ENCODE results near the gene FOXJ1.

Gene FOXJ1

GRCh38 chr17:76160896-76161528, 20.0 kb upstream of the FOXJ1 start:
- DNase-seq = no peak

GRCh38 chr17:76159157-76159556, 18.1 kb upstream of the FOXJ1 start:
- DNase-seq = no peak

DNA sequence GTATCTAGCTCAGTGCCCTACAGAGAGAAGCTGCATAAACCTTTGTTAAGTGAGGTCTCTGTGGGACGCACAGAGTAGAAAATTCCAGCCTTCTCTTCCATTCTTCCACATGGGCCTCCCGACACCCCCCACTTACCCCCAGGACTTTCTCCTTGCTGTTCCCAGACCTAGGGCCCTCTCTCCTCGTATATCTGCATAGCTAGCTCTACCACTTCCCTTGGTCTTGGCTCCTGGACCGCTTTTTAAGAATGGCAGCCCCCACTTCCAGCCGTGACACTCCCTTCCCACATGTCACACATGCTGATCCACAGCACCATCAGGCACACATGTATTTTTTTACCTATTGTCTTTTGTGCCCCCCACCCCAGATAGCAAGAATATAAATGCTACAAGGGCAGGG, 16.7 kb upstream of the FOXJ1 start:
- no peak for DNase-seq

DNA sequence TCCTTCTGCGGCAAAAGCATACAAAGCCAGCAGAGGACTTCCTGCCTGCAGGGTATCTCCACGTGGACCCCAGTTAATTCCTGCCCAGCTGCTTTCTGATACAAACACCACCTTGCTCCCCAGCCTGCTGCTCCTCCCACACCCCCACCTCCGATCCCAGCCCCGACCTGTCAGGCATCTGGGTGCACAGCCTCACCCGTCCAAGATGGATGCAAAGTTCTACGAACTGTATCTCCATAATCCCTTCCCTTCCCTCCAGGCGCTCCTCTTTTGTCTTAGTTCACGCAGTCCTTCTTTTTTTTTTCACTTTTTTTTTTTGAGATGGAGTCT, 15.6 kb upstream of the FOXJ1 start:
- peak in 1 of 2 experiments; percentile 31 for DNase-seq

DNA sequence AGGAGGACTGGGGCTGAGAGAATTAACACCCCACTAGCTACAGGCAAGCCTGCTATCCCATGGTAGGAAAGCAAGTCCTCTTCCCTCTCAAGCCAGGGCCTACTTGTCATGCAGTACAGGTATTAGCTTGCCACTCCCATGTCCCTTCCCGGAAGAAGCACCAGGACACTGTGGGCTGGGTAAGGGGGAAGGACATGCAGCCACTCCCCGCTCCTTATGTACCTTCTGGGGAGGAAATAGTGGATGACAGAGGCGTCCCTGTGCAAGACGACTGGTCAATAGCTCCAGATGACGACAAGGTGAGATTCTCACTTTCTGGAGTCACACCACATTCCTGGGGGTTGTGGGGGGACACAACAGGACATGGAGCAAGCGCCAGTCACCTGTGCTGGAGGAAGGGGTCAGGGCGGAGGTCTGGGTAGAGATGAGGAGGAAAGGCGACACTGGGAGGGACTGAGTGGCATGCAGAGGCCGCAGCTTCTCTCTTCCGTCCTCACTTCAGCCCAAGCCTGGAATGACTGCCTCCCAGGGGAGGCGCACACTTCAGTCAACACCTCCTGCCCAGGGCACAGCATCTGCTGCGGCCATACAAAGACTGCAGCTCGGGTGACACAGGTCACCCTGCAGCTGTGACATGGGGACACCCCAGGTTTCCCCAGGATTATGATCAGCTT, 15.1 kb upstream of the FOXJ1 start:
- DNase-seq = peak in 1 of 2 experiments; percentile 80

GRCh38 chr17:76154936-76155845, 14.1 kb upstream of the FOXJ1 start:
- no peak for DNase-seq

- peak; percentile 88 to 97 for DNase-seq
Observed at GRCh38 chr17:76154292-76154691, 13.2 kb upstream of the FOXJ1 start.

GRCh38 chr17:76153640-76154039, 12.6 kb upstream of the FOXJ1 start:
- DNase-seq = peak in 1 of 2 experiments; percentile 24

DNA sequence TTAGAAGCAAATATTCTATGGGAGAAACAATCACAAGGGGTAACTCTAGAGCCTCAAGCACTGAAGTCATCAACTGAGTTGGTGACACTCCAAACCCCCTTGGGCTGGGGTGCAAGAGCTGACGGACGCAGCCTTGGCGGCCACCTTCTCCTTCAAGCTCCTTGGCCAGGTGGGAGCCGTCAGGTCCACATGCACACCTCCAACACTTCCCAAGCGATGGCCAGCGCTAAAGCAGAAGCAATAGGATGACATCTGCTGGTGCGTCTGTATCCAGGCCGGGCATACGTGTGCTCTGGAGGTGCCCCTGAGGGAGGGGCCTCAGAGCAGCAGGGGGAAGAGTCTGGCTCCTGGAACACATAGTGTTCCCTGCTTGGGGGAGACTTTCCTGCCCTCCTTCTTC, 12.2 kb upstream of the FOXJ1 start:
- no peak for DNase-seq

- DNase-seq = no peak
Observed at GRCh38 chr17:76152591-76152990, 11.5 kb upstream of the FOXJ1 start.

DNA sequence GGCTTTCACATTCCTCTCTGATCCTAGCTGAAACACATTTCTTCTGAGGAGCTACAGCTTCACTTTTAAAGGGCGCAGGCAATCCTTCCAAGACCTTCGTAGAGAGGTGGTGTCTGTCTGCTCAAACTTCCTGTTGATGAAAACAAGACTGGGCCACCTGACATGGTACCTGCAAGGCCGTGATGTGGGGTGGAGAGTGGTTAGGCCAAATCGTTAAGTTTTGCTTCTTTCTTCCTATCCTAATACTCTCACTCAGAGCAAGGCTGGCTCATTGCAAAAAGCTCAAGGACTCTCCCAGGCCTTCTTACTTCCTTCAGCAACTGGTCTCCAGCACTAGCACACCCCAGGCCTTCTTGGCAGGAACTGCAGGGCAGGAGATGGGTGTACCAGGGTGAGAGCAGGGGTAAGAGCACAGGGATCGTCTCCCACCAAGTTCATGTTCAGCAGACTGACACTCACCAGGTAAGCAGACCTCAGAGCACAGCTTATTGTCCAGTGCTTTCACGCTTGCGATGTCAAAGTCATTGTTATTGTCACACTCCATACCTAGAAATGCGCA, 10.9 kb upstream of the FOXJ1 start:
- DNase-seq = no peak

DNA sequence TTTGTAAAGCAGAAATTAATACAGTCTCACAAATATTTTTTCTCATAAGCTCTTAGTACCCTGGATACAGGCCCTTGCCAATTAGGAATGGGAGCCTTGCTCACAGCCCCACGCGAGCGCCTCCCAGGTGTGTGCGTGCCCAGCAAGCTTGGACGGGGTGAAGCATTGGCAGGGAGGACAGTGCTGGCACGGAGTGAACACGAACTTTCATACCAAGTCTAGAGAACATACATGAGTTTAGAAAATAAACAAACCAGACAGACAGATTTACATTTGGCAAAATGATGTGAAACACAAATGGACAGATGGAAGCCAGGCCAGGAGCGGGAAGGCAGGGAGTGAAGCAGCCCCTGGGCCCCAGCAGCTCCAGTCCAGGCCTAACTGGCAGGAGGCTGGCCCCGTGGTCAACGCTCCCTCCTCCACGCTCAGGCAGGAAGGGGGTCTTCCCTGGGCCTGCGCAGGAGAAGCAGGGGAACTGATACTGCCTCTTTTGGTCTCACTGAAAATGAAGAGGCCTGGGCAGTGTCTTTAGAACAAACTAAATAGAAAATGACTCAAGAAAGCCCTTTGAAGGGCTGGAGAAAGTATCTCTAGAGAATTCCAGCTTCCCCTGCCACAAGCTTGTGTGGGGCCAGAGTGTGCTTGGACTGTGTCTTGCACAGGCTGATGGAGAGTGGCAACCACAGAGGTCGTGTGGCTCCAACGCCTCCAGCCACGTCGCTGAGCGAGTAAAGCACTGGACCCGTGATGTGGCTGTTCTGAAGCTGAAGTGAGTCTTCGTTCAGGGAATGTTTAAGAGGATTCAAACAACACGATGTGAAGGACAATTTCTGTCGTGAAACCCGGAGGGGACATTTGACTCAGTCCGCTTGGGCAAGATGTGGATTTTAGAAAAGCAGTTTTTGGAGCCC, 9.9 kb upstream of the FOXJ1 start:
- no peak for DNase-seq

DNA sequence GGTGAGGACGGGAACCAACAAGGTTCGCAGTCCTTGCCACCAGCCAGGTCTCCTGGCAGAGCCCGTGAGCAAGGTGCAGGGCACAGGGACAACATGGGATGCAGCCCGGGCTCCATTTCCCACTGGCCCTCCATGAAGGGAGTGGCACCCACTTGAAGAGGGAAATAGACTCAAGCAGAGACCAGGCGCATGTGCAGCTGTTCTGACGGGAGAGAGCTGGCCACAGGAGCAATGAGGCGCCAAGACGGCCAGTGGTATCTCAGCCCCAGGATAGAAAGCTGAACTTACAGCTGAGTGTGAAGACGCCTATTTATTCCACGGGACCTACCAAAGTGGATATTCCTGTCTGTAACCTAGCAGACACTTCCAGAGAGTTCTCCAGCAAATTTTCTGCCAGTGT, 8.2 kb upstream of the FOXJ1 start:
- no peak for DNase-seq

DNA sequence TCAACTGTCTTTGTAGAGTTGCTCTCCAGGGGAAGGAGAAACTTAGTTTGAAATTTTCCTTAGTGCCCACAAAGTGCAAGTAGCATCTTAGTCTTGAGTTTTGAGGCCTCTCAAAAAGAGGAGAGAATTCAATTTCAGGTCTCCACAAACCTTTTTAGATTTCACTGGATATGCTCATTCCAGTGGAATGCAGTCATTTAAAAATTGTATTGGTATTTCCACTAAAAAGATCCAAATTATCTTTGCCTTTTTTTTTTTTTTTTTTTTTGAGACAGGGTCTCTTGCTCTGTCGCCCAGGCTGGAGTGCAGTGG, 6.9 kb upstream of the FOXJ1 start:
- no peak for DNase-seq

- peak; percentile 24 to 54 for DNase-seq
Observed at GRCh38 chr17:76147211-76148014, 6.4 kb upstream of the FOXJ1 start.

DNA sequence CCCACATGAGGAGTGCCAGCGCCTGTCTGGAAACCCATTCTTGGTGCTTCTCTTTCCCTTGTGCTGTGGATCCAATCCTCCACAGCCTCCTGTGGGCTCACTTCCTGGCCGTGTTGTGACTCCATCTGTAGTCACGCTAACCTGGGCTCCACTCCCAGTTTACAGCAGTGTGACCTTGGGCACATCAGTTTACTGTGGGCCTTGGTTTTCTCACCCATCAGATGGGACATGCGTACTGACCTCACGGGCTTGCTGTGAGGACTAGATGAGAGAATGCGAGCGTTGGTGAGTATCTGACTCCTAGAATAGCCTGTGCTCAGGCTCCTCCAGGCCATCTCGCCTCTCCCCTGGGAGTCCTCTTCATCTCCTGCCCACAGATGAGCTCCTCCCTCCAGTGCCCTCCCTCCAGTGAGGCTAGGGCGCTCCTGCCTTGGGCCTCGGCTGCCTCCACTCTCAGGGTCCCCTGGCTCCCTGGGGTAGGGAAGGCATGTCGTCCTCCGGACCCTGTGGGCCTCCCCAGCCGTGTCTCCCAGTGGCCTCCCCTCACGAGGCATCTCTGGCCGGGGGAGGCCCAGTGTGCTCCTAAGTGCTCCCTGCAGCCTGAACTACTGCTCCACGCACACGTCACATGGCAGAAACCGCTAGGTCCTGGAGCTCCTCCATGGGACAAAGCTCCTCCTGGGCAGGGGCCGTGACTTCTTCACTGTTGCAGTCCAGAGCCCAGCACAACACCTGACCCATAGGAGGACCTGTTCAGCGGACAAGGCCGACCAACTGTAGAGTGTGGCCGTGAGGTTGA, 5.2 kb upstream of the FOXJ1 start:
- no peak for DNase-seq

DNA sequence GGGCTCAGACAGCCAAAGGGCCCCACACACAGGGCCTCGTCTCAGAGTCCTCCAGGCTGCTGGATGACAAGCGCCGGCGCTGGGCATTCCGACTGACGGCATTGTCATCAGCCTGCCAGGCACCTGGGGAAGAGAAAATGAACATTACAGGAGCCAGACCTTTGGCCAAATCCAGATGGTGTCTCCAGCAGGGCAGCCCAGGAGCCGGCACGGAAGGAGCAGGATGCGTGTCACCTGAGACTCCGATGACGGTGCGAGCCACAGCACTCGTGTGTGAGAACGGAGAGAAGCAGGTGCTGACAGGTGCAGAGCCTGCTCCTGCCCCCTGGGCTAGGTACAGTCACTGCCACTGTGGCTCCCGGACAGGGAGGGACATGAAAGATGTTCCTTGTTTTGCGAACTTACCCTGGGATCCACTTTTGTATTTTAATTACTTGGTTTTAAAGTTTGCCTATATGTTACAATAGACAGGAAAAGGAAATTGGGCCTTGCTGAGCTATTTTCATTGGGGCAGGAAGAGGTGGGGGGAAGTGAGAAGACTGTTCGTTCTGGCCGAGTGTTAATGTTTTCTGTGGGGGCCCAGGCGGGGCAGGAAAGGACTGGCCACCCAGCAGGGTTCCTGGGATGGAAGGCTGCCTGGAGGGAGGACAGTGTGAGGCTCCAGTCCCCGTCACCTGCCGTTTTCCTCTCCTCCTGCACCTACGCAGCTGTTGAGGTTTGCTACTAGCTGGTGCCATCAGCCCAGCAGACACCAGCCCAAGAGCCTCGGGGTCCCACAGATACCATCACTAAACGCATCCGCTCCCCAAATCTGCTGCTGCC, 4.4 kb upstream of the FOXJ1 start:
- DNase-seq = no peak

- no peak for DNase-seq
Observed at GRCh38 chr17:76142585-76143041, 1.6 kb upstream of the FOXJ1 start.

DNA sequence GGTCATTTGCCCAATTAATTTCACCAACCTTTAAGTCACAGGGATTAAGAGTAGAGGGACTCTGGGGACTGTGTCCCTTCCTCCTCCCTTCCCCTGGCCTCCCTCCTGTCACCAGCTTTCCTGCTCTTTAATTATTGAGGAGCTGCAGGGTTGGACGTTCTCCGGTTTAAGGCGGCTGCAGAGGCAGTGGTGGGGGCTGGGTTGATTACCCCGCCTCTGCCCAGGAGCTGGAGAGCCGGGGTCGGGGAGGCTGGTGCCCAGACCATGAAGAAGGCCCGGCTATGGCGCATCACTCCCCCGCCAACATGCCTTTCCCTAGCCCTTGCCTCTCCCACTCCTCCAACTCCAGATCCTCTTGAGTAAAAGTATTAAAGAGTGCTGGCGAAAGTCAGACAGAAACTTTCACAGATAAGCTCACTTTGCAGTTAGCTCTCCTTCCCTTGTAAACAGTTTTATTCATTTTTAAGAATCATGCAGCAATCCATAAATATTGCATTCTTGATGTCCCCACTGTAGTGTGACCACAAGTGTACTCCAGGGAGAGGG, 1.1 kb upstream of the FOXJ1 start:
- DNase-seq = peak in 1 of 2 experiments; percentile 79

Measured in NCI-H524 (cell line).